Measurements from ENCODE around the gene GNB1L.

Gene GNB1L

GRCh38 chr22:19734837-19735382, 119.8 kb downstream of the GNB1L start:
- no peak for DNase-seq (ENCODE audit: low read depth in 1 of 2, low spot score in 1 of 2)
- no peak overlapping the region for H3K27ac ChIP-seq (replicated peaks)

GRCh38 chr22:19734163-19734562, 120.5 kb downstream of the GNB1L start:
- H3K27ac ChIP-seq (replicated peaks): no peak overlapping the region
- no peaks in the 10 kb centered on the region for H3K27me3 ChIP-seq (ENCODE audit: insufficient read depth, poor library complexity, severe bottlenecking)
- no peak for TF ChIP-seq POLR2AphosphoS5 (IDR thresholded peaks at IDR 0.05; ENCODE audit: low read depth)
- TF ChIP-seq CTCF (IDR thresholded peaks at IDR 0.05; ENCODE audit: insufficient read depth, low read length): no peak
- no peak for TF ChIP-seq REST (IDR thresholded peaks at IDR 0.05; ENCODE audit: insufficient replicate concordance, low read depth)
- TF ChIP-seq GABPA (IDR thresholded peaks at IDR 0.05; ENCODE audit: low read depth): no peak
- DNase-seq (ENCODE audit: low read depth in 1 of 2, low spot score in 1 of 2): no peak
- no peak overlapping the region for H3K4me3 ChIP-seq (replicated peaks; ENCODE audit: insufficient read depth, low read length)

More at GRCh38 chr22:19734837-19735382, 119.8 kb downstream of the GNB1L start:
- no peaks in the 10 kb centered on the region for H3K27me3 ChIP-seq (ENCODE audit: insufficient read depth, poor library complexity, severe bottlenecking)
- no peak for TF ChIP-seq GABPA (IDR thresholded peaks at IDR 0.05; ENCODE audit: low read depth)
- no peak for TF ChIP-seq CTCF (IDR thresholded peaks at IDR 0.05; ENCODE audit: insufficient read depth, low read length)
- no peak for TF ChIP-seq POLR2AphosphoS5 (IDR thresholded peaks at IDR 0.05; ENCODE audit: low read depth)
- no peak for TF ChIP-seq SPI1 (IDR thresholded peaks at IDR 0.05; ENCODE audit: borderline replicate concordance, low read depth)
- no peak for TF ChIP-seq REST (IDR thresholded peaks at IDR 0.05; ENCODE audit: insufficient replicate concordance, low read depth)
- no peak overlapping the region for H3K4me3 ChIP-seq (replicated peaks; ENCODE audit: insufficient read depth, low read length)

- TF ChIP-seq GABPA (IDR thresholded peaks at IDR 0.05; ENCODE audit: low read depth) (no peak), POLR2AphosphoS5 (IDR thresholded peaks at IDR 0.05; ENCODE audit: low read depth) (no peak), SPI1 (IDR thresholded peaks at IDR 0.05; ENCODE audit: borderline replicate concordance, low read depth) (no peak), CTCF (IDR thresholded peaks at IDR 0.05; ENCODE audit: insufficient read depth, low read length) (no peak)
- no peak for DNase-seq (ENCODE audit: low read depth in 1 of 2, low spot score in 1 of 2)
- H3K27ac ChIP-seq (replicated peaks): no peak overlapping the region
Observed at GRCh38 chr22:19733755-19734154, 120.9 kb downstream of the GNB1L start.

More at GRCh38 chr22:19733755-19734154, 120.9 kb downstream of the GNB1L start:
- H3K4me3 ChIP-seq (replicated peaks; ENCODE audit: insufficient read depth, low read length): no peak overlapping the region
- H3K27me3 ChIP-seq (ENCODE audit: insufficient read depth, poor library complexity, severe bottlenecking): no peaks in the 10 kb centered on the region
